Measurements from ENCODE around the gene SCAF1.
A peak's percentile ranks its signal among the peaks of the same experiment; 100 is the strongest.
"Not testable (repeated sequence)": the region's sequence is repeated elsewhere in the genome, so short reads cannot be mapped to it uniquely, and the experiment has no call there.

Gene SCAF1

DNA sequence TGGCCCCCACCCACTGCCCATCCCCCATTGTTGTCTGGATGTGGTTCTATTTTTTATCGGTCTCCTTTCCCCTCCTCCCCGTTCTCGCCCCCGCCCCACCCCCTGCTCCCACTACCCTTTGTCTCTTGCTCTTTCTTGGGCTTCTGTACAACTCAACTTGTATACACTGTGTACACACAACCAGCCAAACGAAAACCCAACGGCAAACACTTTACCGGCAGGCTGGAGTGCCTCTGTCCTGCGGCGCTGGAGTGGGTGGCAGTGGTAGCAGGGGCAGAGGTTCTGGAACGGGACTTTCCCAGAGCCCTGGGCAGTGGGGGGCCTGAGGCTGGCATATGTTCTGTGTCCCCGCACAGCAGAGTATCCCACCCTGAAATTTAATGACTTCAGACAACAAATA, 15.8 kb upstream of the SCAF1 start:
- H3K27ac Mint-ChIP-seq (ENCODE audit: low read depth), result no peak overlapping the region

DNA sequence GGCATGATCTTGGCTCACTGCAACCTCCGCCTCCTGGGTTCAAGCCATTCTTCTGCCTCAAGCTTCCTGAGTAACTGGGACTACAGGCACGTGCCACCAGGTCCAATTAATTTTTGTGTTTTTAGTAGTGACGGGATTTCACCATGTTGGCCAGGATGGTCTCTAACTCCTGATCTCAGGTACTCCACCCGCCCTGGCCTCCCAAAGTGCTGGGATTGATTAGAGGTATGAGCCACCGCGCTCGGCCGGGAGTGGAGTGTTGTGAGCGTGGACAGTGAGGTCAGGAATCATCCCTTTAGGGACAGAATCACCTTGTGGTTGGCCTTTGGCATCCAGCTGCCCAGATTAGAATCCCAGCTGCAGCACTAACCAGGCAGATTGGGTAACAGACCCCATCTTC, 12.3 kb upstream of the SCAF1 start:
- no peaks in the 10 kb centered on the region for H3K27me3 Mint-ChIP-seq
- ATAC-seq (replicated peaks; ENCODE audit: extremely low read depth, poor library complexity, severe bottlenecking) (no peak), DNase-seq (ENCODE audit: low spot score in 2 of 2) (no peak)
- no peaks in the 10 kb centered on the region for H3K4me1 Mint-ChIP-seq
- H3K9me3 Mint-ChIP-seq, result no peaks in the 10 kb centered on the region
- H3K27ac Mint-ChIP-seq (ENCODE audit: low read depth), result no peak overlapping the region
- H3K36me3 Mint-ChIP-seq (ENCODE audit: insufficient read depth), result peaks cover 11% of the 10 kb centered on the region
- no peak overlapping the region for H3K4me3 Mint-ChIP-seq

More for the DNA sequence above, 15.8 kb upstream of the SCAF1 start:
- H3K4me1 Mint-ChIP-seq, result peaks cover 6% of the 10 kb centered on the region
- DNase-seq (ENCODE audit: low spot score in 2 of 2) (no peak), ATAC-seq (replicated peaks; ENCODE audit: extremely low read depth, poor library complexity, severe bottlenecking) (no peak)
- no peak overlapping the region for H3K4me3 Mint-ChIP-seq
- peaks cover 17% of the 10 kb centered on the region for H3K36me3 Mint-ChIP-seq (ENCODE audit: insufficient read depth)
- no peaks in the 10 kb centered on the region for H3K9me3 Mint-ChIP-seq
- H3K27me3 Mint-ChIP-seq, result no peaks in the 10 kb centered on the region

DNA sequence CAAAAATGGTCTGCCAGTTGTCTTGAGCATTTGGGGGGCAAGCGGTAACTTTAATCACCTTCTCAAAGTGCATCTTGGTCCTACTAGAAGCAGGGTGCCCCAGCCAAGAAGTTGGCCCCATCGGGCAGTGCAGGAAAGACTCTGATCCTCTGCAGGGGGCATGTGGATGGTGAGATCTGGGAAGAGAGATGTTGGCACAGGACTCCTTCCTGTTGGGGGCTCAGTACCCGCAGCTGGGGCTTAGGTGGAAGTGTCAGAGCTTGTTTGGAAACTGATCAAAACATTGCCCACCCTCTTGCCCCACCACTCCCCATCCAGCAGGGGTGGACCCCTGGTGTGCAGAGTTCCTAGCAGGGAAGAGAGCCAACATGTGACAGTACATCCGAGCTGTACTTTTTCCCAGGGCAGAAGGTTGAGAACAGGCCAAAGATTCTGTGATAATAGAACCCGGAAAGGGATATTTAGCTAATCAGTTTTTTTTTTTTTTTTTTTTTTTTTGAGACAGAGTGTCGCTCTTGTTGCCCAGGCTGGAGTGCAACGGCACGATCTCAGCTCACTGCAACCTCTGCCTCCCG, 10.9 kb upstream of the SCAF1 start:
- Mint-ChIP-seq H3K4me1 (peaks cover 10% of the 10 kb centered on the region), H3K27ac (ENCODE audit: low read depth) (peak overlapping the region; percentile 35), H3K9me3 (no peaks in the 10 kb centered on the region), H3K27me3 (no peaks in the 10 kb centered on the region), H3K36me3 (ENCODE audit: insufficient read depth) (peaks cover 8% of the 10 kb centered on the region), H3K4me3 (no peak overlapping the region)
- no peak for DNase-seq (ENCODE audit: low spot score in 2 of 2)
- no peak for ATAC-seq (replicated peaks; ENCODE audit: extremely low read depth, poor library complexity, severe bottlenecking)

DNA sequence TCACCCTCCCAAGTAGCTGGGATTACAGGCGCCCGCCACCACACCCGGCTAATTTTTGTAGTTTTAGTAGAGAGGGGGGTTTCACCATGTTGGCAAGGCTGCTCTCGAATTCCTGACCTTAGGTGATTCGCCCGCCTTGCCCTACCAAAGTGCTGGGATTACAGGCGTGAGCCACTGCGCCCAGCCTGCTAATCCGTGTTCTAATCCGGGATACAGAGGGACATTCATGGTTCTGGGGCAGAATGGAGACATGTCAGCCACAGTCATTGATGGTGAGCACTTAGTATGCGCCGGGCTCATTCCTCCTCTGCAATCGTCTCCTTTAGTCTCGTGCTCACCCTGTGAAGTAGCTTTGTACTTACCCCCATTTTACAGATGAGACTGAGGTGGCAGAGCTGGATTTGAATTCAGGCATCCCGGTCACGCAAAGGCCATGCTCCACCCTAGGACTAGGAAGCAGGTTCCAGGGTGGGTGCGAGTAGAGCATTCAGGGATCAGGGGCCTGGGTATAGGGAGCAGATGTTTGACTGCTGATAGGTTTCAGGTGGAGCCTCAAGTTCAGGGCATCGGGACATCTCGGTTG, 10.3 kb upstream of the SCAF1 start:
- H3K27ac Mint-ChIP-seq (ENCODE audit: low read depth), result no peak overlapping the region
- peaks cover 6% of the 10 kb centered on the region for H3K36me3 Mint-ChIP-seq (ENCODE audit: insufficient read depth)
- no peak overlapping the region for H3K4me3 Mint-ChIP-seq
- ATAC-seq (replicated peaks; ENCODE audit: extremely low read depth, poor library complexity, severe bottlenecking) (no peak), DNase-seq (ENCODE audit: low spot score in 2 of 2) (no peak)
- peaks cover 11% of the 10 kb centered on the region for H3K4me1 Mint-ChIP-seq
- no peaks in the 10 kb centered on the region for H3K27me3 Mint-ChIP-seq
- no peaks in the 10 kb centered on the region for H3K9me3 Mint-ChIP-seq

DNA sequence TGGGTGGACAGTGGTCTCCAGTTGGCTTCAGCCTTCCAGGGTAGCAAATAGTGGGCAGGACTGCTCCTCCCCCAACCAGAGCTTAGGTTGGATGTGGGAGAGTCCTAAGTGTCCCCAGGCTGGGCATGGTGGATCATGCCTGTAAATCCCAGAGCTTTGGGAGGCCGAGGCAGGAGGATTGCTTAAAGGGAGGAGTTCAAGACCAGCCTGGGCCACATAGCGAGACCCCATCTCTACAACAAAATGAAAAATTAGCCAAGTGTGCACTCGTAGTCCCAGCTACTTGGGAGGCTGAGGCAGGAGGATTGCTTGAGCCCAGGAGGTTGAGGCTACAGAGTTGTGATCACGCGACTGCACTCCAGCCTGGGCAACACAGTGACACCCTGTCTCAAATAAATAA, 9.4 kb upstream of the SCAF1 start:
- peaks cover 13% of the 10 kb centered on the region for H3K4me1 Mint-ChIP-seq
- no peaks in the 10 kb centered on the region for H3K9me3 Mint-ChIP-seq
- ATAC-seq (replicated peaks; ENCODE audit: extremely low read depth, poor library complexity, severe bottlenecking), result no peak
- peaks cover 6% of the 10 kb centered on the region for H3K36me3 Mint-ChIP-seq (ENCODE audit: insufficient read depth)
- DNase-seq (ENCODE audit: low spot score in 2 of 2), result no peak
- no peak overlapping the region for H3K4me3 Mint-ChIP-seq
- no peak overlapping the region for H3K27ac Mint-ChIP-seq (ENCODE audit: low read depth)
- H3K27me3 Mint-ChIP-seq, result no peaks in the 10 kb centered on the region

DNA sequence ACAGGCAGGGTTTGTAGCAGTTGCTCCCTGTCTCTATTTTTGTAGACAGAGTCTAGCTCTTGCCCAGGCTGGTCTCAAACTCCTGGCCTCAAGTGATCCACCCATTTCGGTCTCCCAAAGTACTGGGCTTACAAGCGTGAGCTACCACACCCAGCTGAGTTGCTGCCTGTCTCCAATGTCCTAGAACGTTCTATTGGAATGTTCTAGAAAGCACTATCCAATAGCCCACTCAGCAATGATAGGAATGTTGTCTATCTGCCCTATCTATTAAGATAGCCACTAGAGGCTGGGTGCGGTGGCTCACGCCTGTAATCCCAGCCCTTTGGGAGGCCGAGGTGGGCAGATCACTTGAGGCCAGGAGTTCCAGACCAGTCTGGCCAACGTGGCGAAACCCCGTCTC, 8.7 kb upstream of the SCAF1 start:
- ATAC-seq (replicated peaks; ENCODE audit: extremely low read depth, poor library complexity, severe bottlenecking); H3K9me3 Mint-ChIP-seq; H3K4me3 Mint-ChIP-seq; H3K27ac Mint-ChIP-seq (ENCODE audit: low read depth); H3K36me3 Mint-ChIP-seq (ENCODE audit: insufficient read depth); H3K27me3 Mint-ChIP-seq; DNase-seq (ENCODE audit: low spot score in 2 of 2): not testable (repeated sequence)
- peaks cover 20% of the 10 kb centered on the region for H3K4me1 Mint-ChIP-seq

DNA sequence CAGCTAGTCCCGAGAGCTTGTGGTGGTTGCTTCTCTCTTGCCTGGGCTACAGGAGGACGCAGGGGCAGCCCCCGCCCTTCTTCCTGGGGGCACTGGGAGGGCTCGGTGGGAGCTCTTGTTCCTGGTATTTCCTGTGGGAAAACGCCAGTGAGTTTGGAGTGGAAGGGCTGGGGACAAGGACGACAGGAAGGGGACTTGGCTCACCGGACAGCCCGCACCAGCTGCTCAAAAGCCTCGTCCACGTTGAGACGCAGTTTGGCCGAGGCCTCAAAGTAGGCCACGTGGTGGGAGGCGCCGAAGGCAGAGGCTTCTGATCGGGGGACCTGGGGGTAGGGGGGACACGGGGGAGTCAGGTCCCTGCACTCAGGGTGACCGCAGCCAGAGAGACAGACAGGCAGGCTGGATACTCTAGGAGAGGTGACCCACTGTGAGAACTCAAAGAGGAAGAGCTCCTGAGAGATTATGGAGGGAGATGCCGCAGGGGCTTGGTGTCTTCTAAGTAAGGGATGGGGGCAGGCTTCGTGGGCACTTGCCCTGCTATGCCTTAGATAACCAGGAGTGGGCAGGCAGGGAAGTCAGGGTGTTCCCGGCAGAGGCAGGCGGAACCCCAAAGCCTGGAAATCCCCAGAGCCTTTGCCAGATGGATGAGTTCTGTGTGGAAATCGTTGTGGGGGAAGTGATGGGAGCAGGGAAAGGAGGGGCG, 6.3 kb upstream of the SCAF1 start:
- H3K4me1 Mint-ChIP-seq, result peaks cover 39% of the 10 kb centered on the region
- no peak overlapping the region for H3K4me3 Mint-ChIP-seq
- DNase-seq (ENCODE audit: low spot score in 2 of 2) (no peak), ATAC-seq (replicated peaks; ENCODE audit: extremely low read depth, poor library complexity, severe bottlenecking) (no peak)
- peaks cover 8% of the 10 kb centered on the region for H3K36me3 Mint-ChIP-seq (ENCODE audit: insufficient read depth)
- no peaks in the 10 kb centered on the region for H3K9me3 Mint-ChIP-seq
- H3K27me3 Mint-ChIP-seq, result no peaks in the 10 kb centered on the region
- peak overlapping the region; percentile 7 for H3K27ac Mint-ChIP-seq (ENCODE audit: low read depth)

DNA sequence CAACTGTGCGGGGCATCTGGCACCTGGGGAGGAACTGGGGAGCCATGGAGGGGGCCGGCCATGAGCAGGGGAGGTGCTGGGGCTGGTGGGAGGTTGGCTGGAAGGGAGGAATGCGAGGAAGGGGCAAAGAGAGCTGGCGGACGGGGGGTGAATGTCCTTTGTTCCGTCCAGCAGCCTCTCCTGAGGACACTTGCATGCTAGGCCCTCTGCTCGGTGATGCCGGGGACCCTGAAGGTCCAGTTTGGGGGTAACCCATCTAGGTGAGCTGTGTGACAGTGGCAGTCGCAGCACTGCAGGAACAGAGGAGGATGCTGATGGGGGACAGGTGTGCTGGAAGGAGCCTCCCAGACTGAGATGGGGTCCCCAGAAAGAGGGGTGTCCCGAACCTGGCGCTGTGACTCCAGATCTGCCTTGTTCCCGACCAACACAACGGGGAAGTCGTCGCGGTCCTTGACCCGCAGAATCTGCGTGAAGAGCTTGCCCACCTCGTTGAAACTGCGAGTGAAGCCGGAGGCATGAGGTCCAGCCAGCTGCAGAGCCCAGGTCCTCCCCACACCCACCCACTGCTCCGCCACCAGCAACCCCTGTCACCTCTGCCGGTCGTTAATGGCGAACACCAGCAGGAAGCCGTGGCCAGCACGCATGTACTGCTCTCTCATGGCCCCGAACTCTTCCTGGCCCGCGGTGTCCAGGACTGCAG, 5.6 kb upstream of the SCAF1 start:
- ATAC-seq (replicated peaks; ENCODE audit: extremely low read depth, poor library complexity, severe bottlenecking) (no peak), DNase-seq (ENCODE audit: low spot score in 2 of 2) (no peak)
- H3K4me3 Mint-ChIP-seq, result peak overlapping the region; percentile 20
- no peaks in the 10 kb centered on the region for H3K9me3 Mint-ChIP-seq
- H3K27me3 Mint-ChIP-seq, result no peaks in the 10 kb centered on the region
- H3K27ac Mint-ChIP-seq (ENCODE audit: low read depth), result peak overlapping the region; percentile 7
- peaks cover 44% of the 10 kb centered on the region for H3K4me1 Mint-ChIP-seq
- peaks cover 13% of the 10 kb centered on the region for H3K36me3 Mint-ChIP-seq (ENCODE audit: insufficient read depth)

DNA sequence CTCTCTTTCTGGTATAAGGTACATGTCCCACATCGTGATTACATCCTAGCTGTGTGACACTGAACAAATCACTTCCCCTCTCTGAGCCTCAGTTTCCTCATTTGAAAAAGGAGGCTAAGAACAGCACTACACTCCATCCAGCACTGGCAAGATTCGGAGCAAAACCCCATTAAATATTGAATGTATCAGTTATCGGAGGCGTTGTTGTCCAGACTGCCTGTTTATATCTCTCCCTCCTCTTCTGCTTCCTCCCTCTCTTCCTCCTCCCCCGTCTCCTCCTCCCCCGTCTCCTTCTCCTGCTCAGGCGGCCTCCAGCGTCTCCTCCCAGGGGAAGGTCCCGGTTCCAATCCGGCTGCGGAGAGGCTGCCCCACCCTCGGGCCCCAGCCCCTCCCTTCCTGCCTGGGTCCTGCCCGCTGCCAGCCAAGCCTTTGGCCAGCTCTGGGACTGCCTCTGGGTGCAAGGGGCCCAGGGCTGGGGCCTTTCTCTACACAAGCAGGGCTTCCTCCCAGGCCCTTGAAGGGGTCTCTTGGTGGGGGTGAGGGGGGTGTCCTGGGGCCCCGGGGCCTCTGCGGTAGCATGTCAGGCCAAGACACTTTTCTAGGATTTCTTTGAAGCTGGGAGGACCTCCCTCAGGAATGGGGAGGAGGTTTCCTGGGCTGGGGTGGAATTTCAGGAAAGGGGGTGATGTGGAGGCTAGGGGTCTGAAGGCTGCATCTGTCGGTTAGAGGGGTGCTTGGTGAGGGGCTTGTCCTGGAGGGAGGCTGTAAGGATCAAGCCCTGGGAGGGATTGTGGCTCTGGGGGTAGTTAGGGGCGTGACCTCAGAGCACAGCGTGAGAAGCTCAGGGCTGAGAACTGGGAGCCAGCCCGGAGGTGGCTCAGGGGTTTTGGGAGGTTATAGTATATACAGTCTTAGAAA, 3.9 kb upstream of the SCAF1 start:
- Mint-ChIP-seq H3K4me1 (peaks cover 56% of the 10 kb centered on the region), H3K27ac (ENCODE audit: low read depth) (peak overlapping the region; percentile 46), H3K9me3 (no peaks in the 10 kb centered on the region), H3K4me3 (peak overlapping the region; percentile 92), H3K27me3 (no peaks in the 10 kb centered on the region), H3K36me3 (ENCODE audit: insufficient read depth) (peaks cover 22% of the 10 kb centered on the region)
- ATAC-seq (replicated peaks; ENCODE audit: extremely low read depth, poor library complexity, severe bottlenecking) (no peak), DNase-seq (ENCODE audit: low spot score in 2 of 2) (no peak)

DNA sequence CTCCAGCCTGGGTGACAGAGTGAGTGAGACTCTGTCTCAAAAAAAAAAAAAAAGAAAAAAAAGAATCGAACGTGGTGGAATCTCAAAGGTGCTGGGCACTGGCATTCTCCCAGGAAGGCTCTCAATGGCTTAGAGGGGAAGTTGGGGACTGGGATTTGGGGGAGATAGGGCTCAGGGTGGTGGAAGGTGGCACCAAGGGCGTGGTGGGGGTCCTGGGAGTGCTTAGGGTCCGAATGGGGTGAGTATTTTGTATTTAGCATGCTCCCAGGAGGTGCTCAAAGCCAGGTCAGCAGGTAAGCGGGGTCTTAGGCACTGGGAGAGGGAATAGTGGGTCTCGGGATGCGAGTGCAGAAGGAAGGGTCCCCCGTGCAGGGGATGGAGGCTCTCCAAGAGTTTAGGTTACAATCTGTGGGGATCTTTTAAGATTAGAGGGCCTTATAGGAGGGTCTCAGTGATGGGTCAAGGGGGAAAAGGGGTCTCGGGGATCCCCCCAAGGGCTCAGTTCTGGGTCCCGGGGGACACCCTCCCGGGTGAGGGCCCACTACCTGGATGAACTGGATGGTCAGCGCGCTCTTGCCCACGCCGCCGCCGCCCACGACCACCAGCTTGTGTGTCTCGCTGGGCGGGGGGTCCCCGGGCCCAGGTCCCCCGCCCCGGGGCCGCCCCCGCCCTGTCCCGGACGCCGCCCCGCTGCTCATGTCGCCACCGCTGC, 2.5 kb upstream of the SCAF1 start:
- Mint-ChIP-seq H3K27ac (ENCODE audit: low read depth) (peak overlapping the region; percentile 96), H3K9me3 (no peaks in the 10 kb centered on the region), H3K4me1 (peaks cover 69% of the 10 kb centered on the region), H3K27me3 (no peaks in the 10 kb centered on the region), H3K4me3 (peak overlapping the region; percentile 92), H3K36me3 (ENCODE audit: insufficient read depth) (peaks cover 26% of the 10 kb centered on the region)
- DNase-seq (ENCODE audit: low spot score in 2 of 2) (no peak), ATAC-seq (replicated peaks; ENCODE audit: extremely low read depth, poor library complexity, severe bottlenecking) (no peak)

DNA sequence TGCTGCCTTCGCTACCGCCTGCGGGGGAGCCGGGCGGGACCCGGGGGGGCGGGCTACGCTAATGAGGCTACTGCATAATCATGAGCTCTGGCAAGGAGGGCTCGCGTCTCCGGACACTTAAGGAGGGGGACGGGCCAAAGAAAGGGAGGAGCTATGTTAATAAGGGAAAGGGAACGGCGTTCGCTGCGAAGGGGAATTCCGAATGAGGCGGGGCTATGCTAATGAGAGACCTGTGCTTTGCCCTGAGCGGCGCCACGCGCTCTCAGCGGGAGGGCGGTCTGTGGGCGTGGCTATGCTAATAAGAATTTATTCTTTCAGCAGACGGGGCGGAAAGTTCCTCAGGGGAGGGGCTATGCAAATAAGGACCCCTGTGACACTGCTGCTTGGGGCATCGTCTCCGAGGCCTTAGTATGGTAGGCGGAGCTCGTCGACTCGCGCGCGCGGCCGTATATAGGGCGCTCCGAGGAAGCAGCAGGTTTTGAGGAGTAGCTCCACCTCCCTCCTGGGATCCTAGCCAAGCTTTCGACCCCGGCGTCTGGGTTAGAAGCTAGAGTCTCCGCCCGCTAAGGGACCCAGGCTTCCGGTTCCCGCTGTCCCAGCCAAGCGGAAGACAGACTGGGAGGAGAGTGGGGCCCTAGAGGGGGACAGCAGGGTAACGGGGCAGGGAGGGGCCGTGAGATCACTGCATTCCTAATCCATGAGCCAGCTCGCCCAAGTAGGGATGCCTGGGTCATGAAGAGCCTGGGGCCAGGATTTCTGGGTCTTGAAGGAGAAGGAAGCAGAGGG, 1.7 kb upstream of the SCAF1 start, which contains the start of gene RRAS:
TSS of gene RRAS (minus strand) at position 31 of the 786 bp plus-strand sequence. CDS start 45 bp downstream, outside the sequence.
- H3K9me3 Mint-ChIP-seq, result no peaks in the 10 kb centered on the region
- H3K27ac Mint-ChIP-seq (ENCODE audit: low read depth), result peak within 1 kb of the TSS; percentile 96
- peaks cover 69% of the 10 kb centered on the region for H3K4me1 Mint-ChIP-seq
- H3K4me3 Mint-ChIP-seq, result peak within 1 kb of the TSS; percentile 92
- ATAC-seq (replicated peaks; ENCODE audit: extremely low read depth, poor library complexity, severe bottlenecking) (peak; percentile 73), DNase-seq (ENCODE audit: low spot score in 2 of 2) (peak; percentile 97 to 99)
- H3K27me3 Mint-ChIP-seq, result no peaks in the 10 kb centered on the region
- H3K36me3 Mint-ChIP-seq (ENCODE audit: insufficient read depth), result peaks cover 28% of the 10 kb centered on the region
